Measurements from ENCODE around the gene SIGLEC1.

DNA sequence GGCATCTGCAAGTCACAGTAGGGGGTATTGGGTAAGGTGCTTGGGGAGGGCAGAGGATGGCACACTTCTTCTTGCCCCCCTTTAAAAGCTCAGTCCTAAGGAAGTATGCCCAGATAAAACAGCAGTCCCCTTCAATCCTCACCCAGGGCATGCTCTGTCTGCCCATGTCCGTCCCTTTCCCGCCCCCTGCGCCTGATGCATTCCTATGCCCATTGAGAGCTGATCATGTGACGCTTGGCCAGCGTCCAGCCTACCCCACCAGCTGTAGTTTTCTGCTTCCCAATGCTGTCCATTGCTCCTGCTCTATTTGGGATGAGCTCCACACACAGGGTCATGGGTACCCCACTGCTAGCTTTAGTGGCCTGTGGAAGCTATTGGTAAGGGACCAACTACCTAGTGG, 8.3 kb downstream of the SIGLEC1 start:
- TF ChIP-seq, protein P1, sequence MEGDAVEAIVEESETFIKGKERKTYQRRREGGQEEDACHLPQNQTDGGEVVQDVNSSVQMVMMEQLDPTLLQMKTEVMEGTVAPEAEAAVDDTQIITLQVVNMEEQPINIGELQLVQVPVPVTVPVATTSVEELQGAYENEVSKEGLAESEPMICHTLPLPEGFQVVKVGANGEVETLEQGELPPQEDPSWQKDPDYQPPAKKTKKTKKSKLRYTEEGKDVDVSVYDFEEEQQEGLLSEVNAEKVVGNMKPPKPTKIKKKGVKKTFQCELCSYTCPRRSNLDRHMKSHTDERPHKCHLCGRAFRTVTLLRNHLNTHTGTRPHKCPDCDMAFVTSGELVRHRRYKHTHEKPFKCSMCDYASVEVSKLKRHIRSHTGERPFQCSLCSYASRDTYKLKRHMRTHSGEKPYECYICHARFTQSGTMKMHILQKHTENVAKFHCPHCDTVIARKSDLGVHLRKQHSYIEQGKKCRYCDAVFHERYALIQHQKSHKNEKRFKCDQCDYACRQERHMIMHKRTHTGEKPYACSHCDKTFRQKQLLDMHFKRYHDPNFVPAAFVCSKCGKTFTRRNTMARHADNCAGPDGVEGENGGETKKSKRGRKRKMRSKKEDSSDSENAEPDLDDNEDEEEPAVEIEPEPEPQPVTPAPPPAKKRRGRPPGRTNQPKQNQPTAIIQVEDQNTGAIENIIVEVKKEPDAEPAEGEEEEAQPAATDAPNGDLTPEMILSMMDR (IDR thresholded peaks at IDR 0.05 in 4 of 5, conservative IDR thresholded peaks at IDR 0.05 in 1 of 5) = no peak
- TF ChIP-seq POLR2A (IDR thresholded peaks at IDR 0.05) = no peak
